Vagina (tissue), 2 donors: Measurements from ENCODE around the gene PGP. TPM values are rescaled to one million over a fixed set of nuclear protein-coding genes. Genes with fewer than 3 reads are reported as not detected.

Experiments used
- DNase-seq, 2 donors: peaks; one replicate each; pipeline ENCODE4 v3.0.0-alpha.2; 2017; ENCODE audit errors: extremely low spot score in 2 of 2
- H3K27ac ChIP-seq: fragments of 200-600 bp; sonication (generic); one replicate; pipeline ENCODE4 v1.5.1; 2019
- H3K27me3 ChIP-seq: fragments of 200-600 bp; sonication (generic); one replicate; pipeline ENCODE4 v1.5.1; 2019
- H3K36me3 ChIP-seq, 2 donors: fragments of 200-600 bp; sonication (generic); one replicate each; pipeline ENCODE4 v1.5.1; 2017 to 2019
- H3K4me1 ChIP-seq: fragments of 200-600 bp; sonication (generic); one replicate; pipeline ENCODE4 v1.5.1; 2019
- H3K4me3 ChIP-seq, 2 donors: fragments of 200-600 bp; sonication (generic); 1 replicate in 1 of 2; 2 replicates in 1 of 2; pipeline ENCODE4 v1.5.1; 2016 to 2019
- H3K9me3 ChIP-seq: fragments of 200-600 bp; sonication (generic); one replicate; pipeline ENCODE4 v1.5.1; 2019
- POLR2A ChIP-seq, 2 donors: fragments of 450-650 bp; IDR thresholded peaks; one replicate each; pipeline ENCODE4 v1.6.1; 2017; ENCODE audit warnings: antibody characterized with exemption in 2 of 2, mild to moderate bottlenecking in 2 of 2, moderate library complexity in 2 of 2
- POLR2AphosphoS5 ChIP-seq, 2 donors: sonication (generic); formaldehyde crosslinking; IDR thresholded peaks; one replicate each; pipeline ENCODE4 v1.9.0; 2017; ENCODE audit warnings: antibody characterized with exemption in 2 of 2, mild to moderate bottlenecking in 2 of 2, low read depth in 1 of 2; ENCODE audit not compliant: insufficient read depth in 1 of 2
- intact Hi-C: fragments of 100-400 bp; cut with DNase I; formaldehyde crosslinking; loops from one replicate; pipeline ENCODE4 v1.15.1; 2023
- total RNA-seq: library from RNA; depleted of rRNA; stranded (reverse); fragments of >200 nt; gene quantifications from one replicate; pipeline ENCODE4 v1.2.3, GENCODE V29; 2016
- TF ChIP-seq, protein P1 (sequence below), 3 experiments: fragments of 450-650 bp in 2 of 3; fragments of 200-600 bp in 1 of 3; sonication (generic) in 1 of 3; IDR thresholded peaks; one replicate each; pipeline ENCODE4 v1.5.1; 2017 to 2019; ENCODE audit warnings: antibody characterized with exemption in 3 of 3, mild to moderate bottlenecking in 2 of 3, moderate library complexity in 2 of 3

The PGP gene
- total RNA-seq, 1 donor from 2014 or later, result 15.5 TPM

DNA sequence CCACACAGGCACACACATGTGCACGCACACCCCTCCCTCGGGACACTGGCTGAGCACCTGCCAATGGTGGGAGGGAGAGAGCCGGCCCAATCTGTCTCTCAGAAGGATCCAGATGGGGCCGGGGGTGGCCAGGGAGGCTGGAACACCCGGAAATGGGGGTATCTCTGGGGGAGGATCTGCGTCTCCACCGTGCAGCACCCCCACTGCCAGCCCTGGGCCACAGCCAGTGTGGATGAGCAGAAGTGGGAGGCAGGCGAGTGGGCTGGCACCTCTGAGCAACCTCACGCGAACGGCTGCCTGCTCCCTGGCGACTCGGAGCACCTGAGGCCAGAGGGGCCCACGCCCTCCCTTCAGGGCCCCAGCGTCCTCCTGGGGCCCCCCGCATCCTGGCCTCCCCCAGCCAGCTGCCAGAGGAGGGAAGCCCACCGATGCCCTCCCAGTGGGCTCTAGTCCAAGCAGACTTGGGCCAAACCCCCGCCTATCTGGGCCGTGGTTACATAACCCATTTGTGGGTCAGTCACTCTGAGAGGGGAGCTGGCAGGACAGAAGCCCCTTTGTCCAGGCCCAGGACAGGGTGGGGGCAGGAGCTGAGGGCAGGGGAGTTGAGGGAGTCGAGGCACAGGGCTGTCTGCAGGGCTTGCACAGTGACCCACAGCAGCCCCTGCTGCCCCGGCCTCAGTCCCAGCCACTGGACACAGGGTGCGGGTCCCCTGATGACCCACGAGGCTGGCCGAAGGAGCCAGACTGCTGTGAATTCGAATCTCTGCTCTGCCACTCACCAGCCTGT is 23.8 kb downstream of the PGP start:
- no peak overlapping the region for H3K4me3 ChIP-seq
- H3K9me3 ChIP-seq, result no peaks in the 10 kb centered on the region
- no peak for DNase-seq
- H3K36me3 ChIP-seq, result no peaks in the 10 kb centered on the region
- no peak for TF ChIP-seq POLR2A (IDR thresholded peaks at IDR 0.05)
- TF ChIP-seq POLR2AphosphoS5 (IDR thresholded peaks at IDR 0.05; ENCODE audit: insufficient read depth in 1 of 2, low read depth in 1 of 2), result no peak
- TF ChIP-seq, protein P1, sequence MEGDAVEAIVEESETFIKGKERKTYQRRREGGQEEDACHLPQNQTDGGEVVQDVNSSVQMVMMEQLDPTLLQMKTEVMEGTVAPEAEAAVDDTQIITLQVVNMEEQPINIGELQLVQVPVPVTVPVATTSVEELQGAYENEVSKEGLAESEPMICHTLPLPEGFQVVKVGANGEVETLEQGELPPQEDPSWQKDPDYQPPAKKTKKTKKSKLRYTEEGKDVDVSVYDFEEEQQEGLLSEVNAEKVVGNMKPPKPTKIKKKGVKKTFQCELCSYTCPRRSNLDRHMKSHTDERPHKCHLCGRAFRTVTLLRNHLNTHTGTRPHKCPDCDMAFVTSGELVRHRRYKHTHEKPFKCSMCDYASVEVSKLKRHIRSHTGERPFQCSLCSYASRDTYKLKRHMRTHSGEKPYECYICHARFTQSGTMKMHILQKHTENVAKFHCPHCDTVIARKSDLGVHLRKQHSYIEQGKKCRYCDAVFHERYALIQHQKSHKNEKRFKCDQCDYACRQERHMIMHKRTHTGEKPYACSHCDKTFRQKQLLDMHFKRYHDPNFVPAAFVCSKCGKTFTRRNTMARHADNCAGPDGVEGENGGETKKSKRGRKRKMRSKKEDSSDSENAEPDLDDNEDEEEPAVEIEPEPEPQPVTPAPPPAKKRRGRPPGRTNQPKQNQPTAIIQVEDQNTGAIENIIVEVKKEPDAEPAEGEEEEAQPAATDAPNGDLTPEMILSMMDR (IDR thresholded peaks at IDR 0.05), result no peak
- intact Hi-C loops, result no loop called here
- peaks cover 16% of the 10 kb centered on the region for H3K4me1 ChIP-seq
- H3K27ac ChIP-seq, result no peak overlapping the region
- H3K27me3 ChIP-seq, result peaks cover 8% of the 10 kb centered on the region

DNA sequence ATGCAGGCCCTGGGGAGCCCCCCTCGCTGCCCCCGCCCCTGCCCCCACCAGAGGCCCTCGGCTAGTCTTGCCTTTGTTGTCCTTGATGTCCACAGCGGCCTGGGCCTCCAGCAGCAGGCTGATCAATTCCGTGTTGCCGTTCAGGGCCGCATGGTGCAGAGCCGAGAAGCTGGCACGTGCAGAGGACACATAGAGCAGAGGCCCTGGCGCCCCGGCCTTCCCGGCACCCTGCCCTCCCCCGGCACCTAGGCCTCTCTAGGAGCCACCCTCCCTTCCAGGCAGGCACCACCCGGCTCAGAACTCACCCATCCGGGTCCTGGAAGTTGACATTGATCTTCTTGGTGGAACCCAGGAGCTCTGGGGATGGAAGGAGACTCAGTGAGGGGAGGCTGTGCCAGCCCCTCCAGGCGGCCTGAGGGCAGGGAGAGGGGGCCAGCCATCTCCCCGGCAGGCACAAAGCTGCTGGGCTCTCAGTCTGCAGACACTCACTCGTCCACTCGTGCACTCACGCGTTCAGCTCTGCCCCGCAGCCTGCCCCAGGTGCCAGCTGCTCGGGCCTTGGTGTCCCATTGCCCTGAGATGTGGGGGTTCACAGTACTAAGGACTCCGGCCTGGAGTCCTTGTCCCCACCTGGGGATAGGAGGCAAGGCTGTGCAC is 24.5 kb downstream of the PGP start:
- H3K4me1 ChIP-seq, result peaks cover 9% of the 10 kb centered on the region
- intact Hi-C loops, result no loop called here
- no peaks in the 10 kb centered on the region for H3K9me3 ChIP-seq

DNA sequence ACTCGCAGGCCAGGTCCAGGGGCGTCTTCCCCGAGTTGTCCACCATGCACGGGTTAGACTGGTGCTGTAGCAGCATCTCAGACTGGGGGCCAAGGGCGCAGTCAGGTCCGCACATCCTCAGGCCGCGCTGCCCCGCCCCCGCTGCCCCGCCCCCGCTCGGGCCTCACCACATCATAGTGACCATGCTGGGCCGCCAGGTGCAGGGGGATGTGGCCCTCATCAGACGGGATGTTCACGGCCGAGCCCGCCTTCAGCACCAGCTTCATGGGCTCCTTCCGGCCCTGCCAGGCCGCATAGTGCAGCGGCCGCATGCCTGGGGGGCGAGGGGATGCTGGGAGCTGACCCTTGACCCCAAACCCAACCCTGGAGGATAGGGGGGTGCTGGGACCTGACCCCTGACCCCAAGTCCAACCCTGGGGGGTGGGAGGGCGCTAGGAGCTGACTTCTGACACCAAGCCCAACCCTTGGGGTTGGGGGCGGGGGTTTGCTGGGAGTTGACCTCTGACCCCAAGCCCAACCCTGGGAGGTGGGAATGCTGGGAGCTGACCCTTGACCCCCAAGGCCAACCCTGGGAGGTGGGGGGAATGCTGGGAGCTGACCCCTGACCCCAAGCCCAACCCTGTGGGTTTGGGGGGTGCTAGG is 25.3 kb downstream of the PGP start:
- H3K27me3 ChIP-seq, result no peaks in the 10 kb centered on the region
- intact Hi-C loops, result no loop called here
- H3K4me1 ChIP-seq, result peaks cover 1% of the 10 kb centered on the region
- H3K36me3 ChIP-seq, result no peaks in the 10 kb centered on the region
- TF ChIP-seq POLR2AphosphoS5 (IDR thresholded peaks at IDR 0.05; ENCODE audit: insufficient read depth in 1 of 2, low read depth in 1 of 2) (no peak), POLR2A (IDR thresholded peaks at IDR 0.05) (no peak)
- TF ChIP-seq, protein P1 (IDR thresholded peaks at IDR 0.05), result no peak
- no peaks in the 10 kb centered on the region for H3K9me3 ChIP-seq
- no peak overlapping the region for H3K27ac ChIP-seq
- H3K4me3 ChIP-seq, result no peak overlapping the region
- no peak for DNase-seq

More for the DNA sequence above, 24.5 kb downstream of the PGP start:
- no peak overlapping the region for H3K4me3 ChIP-seq
- H3K27me3 ChIP-seq, result peaks cover 1% of the 10 kb centered on the region
- no peaks in the 10 kb centered on the region for H3K36me3 ChIP-seq
- DNase-seq, result no peak
- H3K27ac ChIP-seq, result no peak overlapping the region
- TF ChIP-seq POLR2A (IDR thresholded peaks at IDR 0.05) (no peak), POLR2AphosphoS5 (IDR thresholded peaks at IDR 0.05; ENCODE audit: insufficient read depth in 1 of 2, low read depth in 1 of 2) (no peak)
- TF ChIP-seq, protein P1 (IDR thresholded peaks at IDR 0.05), result no peak

DNA sequence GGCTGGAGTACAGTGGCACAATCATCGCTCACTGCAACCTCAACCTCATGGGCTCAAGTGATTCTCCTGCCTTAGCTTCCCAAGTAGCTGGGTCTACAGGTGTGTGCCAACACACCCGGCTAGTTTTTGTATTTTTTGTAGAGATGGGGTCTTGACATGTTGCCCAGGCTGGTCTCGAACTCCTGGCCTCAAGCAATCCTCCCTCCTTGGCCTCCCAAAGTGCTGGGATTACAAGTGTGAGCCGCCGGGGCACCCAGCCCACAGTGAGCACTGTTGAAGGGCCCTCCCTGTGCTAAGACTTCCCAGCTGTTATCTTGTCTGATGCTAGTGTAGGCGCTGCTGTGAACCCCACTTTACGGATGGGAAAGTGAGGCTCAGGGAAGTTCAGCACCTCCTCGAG is 26.2 kb downstream of the PGP start:
- H3K36me3 ChIP-seq, result no peaks in the 10 kb centered on the region
- TF ChIP-seq, protein P1 (IDR thresholded peaks at IDR 0.05), result no peak
- TF ChIP-seq POLR2A (IDR thresholded peaks at IDR 0.05), result no peak
- H3K4me3 ChIP-seq, result no peak overlapping the region
- DNase-seq, result no peak
- no peaks in the 10 kb centered on the region for H3K9me3 ChIP-seq
- H3K4me1 ChIP-seq, result no peaks in the 10 kb centered on the region
- no peaks in the 10 kb centered on the region for H3K27me3 ChIP-seq
- no peak overlapping the region for H3K27ac ChIP-seq
- intact Hi-C loops, result no loop called here
